B cell (primary cell): ENCODE results near the gene ATG7. TPM values are rescaled to one million over a fixed set of nuclear protein-coding genes. Genes with fewer than 3 reads are reported as not detected.

Source experiments
- ATAC-seq: fragments of 200-7000 bp; cut with Tn5 transposase; one replicate; pipeline ENCODE4 v1.10.0; 2021; ENCODE audit warnings: low read depth, mild to moderate bottlenecking, moderate number of reproducible peaks, moderate library complexity
- CTCF ChIA-PET: fragments of 350-600 bp; sonication (Branson Sonifier 250); formaldehyde crosslinking; loops from one replicate; lab custom pipeline; 2021; ENCODE audit warnings: antibody characterized with exemption, inconsistent platforms; lab: Charles Lee
- POLR2A ChIA-PET: fragments of 350-600 bp; sonication (Branson Sonifier 250); formaldehyde crosslinking; loops from one replicate; lab custom pipeline; 2021; ENCODE audit warnings: antibody characterized with exemption; lab: Charles Lee
- DNase-seq: peaks from one replicate; pipeline ENCODE4 v3.0.0; 2013
- H2AFZ ChIP-seq: 2 replicates; pipeline ENCODE4 v1.6.1; 2012; ENCODE audit warnings: mild to moderate bottlenecking, low read depth, low read length; ENCODE audit not compliant: insufficient read depth, poor library complexity, severe bottlenecking
- H3K27ac ChIP-seq, 2 donors: 1 replicate in 1 of 2; 2 replicates in 1 of 2; pipeline ENCODE4 v1.5.1; 2012 to 2013; ENCODE audit warnings: low read length in 2 of 2, mild to moderate bottlenecking in 2 of 2, moderate library complexity in 1 of 2
- H3K27me3 ChIP-seq, 4 experiments: fragments of 200-600 bp in 1 of 4; sonication (generic) in 1 of 4; replicated peaks in 1 of 4; 1 replicate in 2 of 4; 2 replicates in 2 of 4; pipeline versions ENCODE4 v1.6.1 to v1.7.0; 2013 to 2016; ENCODE audit warnings: low read length in 3 of 4, mild to moderate bottlenecking in 2 of 4, mixed read lengths in 1 of 4, moderate library complexity in 1 of 4; ENCODE audit not compliant: insufficient read depth in 4 of 4, control insufficient read depth in 3 of 4; ENCODE audit errors: control extremely low read depth in 1 of 4
- H3K36me3 ChIP-seq, 2 experiments: replicated peaks in 1 of 2; 1 replicate in 1 of 2; 2 replicates in 1 of 2; pipeline versions ENCODE4 v1.6.1 to v1.7.1; 2013; ENCODE audit warnings: low read length in 1 of 2; ENCODE audit not compliant: insufficient read depth in 2 of 2, control insufficient read depth in 1 of 2; ENCODE audit errors: control extremely low read depth in 1 of 2, extremely low read depth in 1 of 2
- H3K4me1 ChIP-seq, 2 donors: fragments of 200-600 bp in 1 of 2; sonication (generic) in 1 of 2; 1 replicate in 1 of 2; 2 replicates in 1 of 2; pipeline versions ENCODE4 v1.5.1 to v1.6.1; 2013 to 2017; ENCODE audit warnings: low read length in 2 of 2; ENCODE audit not compliant: control insufficient read depth in 2 of 2, insufficient read depth in 2 of 2
- H3K4me2 ChIP-seq: replicated peaks from 2 replicates; pipeline ENCODE3; 2012; ENCODE audit warnings: mild to moderate bottlenecking, low read depth, low read length; ENCODE audit not compliant: poor library complexity, severe bottlenecking
- H3K4me3 ChIP-seq, 5 experiments: fragments of 200-600 bp in 1 of 5; sonication (generic) in 1 of 5; 1 replicate in 3 of 5; 2 replicates in 2 of 5; pipeline versions ENCODE4 v1.5.1 to v1.7.0; 2011 to 2016; ENCODE audit warnings: low read length in 4 of 5, mild to moderate bottlenecking in 4 of 5, low read depth in 2 of 5, control low read depth in 1 of 5, moderate library complexity in 1 of 5; ENCODE audit not compliant: insufficient read depth in 1 of 5; ENCODE audit errors: control extremely low read depth in 1 of 5, extremely low read depth in 1 of 5
- H3K79me2 ChIP-seq: fragments of 200-600 bp; sonication (generic); one replicate; pipeline ENCODE4 v1.6.0; 2016; ENCODE audit warnings: low read length; ENCODE audit not compliant: control insufficient read depth, insufficient read depth
- H3K9ac ChIP-seq: fragments of 200-600 bp; sonication (generic); 2 replicates; pipeline ENCODE4 v1.6.1; 2017; ENCODE audit warnings: mild to moderate bottlenecking, low read length, moderate library complexity
- H3K9me3 ChIP-seq, 3 donors: one replicate each; pipeline versions ENCODE4 v1.6.1 to v1.7.1; 2013; ENCODE audit warnings: low read length in 2 of 3; ENCODE audit not compliant: control insufficient read depth in 2 of 3, insufficient read depth in 1 of 3; ENCODE audit errors: control extremely low read depth in 1 of 3
- H4K20me1 ChIP-seq: 2 replicates; pipeline ENCODE4 v1.6.0; 2012; ENCODE audit warnings: mild to moderate bottlenecking, low read length; ENCODE audit not compliant: insufficient read depth, control insufficient read depth, poor library complexity, severe bottlenecking
- H3K27ac Mint-ChIP-seq: one replicate; pipeline ENCODE4 v1.8.0; 2021; ENCODE audit warnings: mixed read lengths
- H3K27me3 Mint-ChIP-seq: one replicate; pipeline ENCODE4 v1.8.0; 2021; ENCODE audit warnings: mixed read lengths
- H3K4me1 Mint-ChIP-seq: one replicate; pipeline ENCODE4 v1.8.0; 2021; ENCODE audit warnings: mixed read lengths
- H3K4me3 Mint-ChIP-seq: one replicate; pipeline ENCODE4 v1.8.0; 2021; ENCODE audit warnings: mixed read lengths
- H3K9me3 Mint-ChIP-seq: one replicate; pipeline ENCODE4 v1.8.0; 2022; ENCODE audit warnings: mixed read lengths; ENCODE audit not compliant: insufficient read depth
- CTCF ChIP-seq: fragments of 200-600 bp; IDR thresholded peaks from one replicate; pipeline ENCODE4 v1.8.0; 2022; ENCODE audit warnings: antibody characterized with exemption, mild to moderate bottlenecking
- EZH2 ChIP-seq: IDR thresholded peaks from 2 replicates; pipeline ENCODE4 v1.6.1; 2012; ENCODE audit warnings: borderline replicate concordance, low read depth, mild to moderate bottlenecking, moderate library complexity, low read length; ENCODE audit not compliant: insufficient read depth, poor library complexity, severe bottlenecking
- WGBS: methylation state at CpG from one replicate; pipeline ENCODE4 v1.1.5; 2013; ENCODE audit warnings: missing lambda C conversion rate; ENCODE audit not compliant: insufficient coverage; 5-methylcytosine and 5-hydroxymethylcytosine counted together
- intact Hi-C: fragments of 100-400 bp; cut with micrococcal nuclease; formaldehyde crosslinking; loops from one replicate; pipeline ENCODE4 v1.10.0; 2022
- polyA plus RNA-seq: library from polyadenylated mRNA; depleted of rRNA; stranded (reverse); fragments of >200 nt; gene quantifications from 2 replicates; pipeline ENCODE4 v1.2.3, GENCODE V29; 2012
- total RNA-seq, 2 donors: library from RNA; stranded (reverse); fragments of 120-200 nt in 1 of 2; gene quantifications; 1 replicate in 1 of 2; 2 replicates in 1 of 2; pipeline versions ENCODE4 v1.2.3 to v1.2.4, GENCODE V29; 2013 to 2022

Gene ATG7
- total and polyA plus RNA-seq, 2 donors (not counting 1 experiment from before 2014, with no cell fraction given), result 13.9 to 66.4 TPM

DNA sequence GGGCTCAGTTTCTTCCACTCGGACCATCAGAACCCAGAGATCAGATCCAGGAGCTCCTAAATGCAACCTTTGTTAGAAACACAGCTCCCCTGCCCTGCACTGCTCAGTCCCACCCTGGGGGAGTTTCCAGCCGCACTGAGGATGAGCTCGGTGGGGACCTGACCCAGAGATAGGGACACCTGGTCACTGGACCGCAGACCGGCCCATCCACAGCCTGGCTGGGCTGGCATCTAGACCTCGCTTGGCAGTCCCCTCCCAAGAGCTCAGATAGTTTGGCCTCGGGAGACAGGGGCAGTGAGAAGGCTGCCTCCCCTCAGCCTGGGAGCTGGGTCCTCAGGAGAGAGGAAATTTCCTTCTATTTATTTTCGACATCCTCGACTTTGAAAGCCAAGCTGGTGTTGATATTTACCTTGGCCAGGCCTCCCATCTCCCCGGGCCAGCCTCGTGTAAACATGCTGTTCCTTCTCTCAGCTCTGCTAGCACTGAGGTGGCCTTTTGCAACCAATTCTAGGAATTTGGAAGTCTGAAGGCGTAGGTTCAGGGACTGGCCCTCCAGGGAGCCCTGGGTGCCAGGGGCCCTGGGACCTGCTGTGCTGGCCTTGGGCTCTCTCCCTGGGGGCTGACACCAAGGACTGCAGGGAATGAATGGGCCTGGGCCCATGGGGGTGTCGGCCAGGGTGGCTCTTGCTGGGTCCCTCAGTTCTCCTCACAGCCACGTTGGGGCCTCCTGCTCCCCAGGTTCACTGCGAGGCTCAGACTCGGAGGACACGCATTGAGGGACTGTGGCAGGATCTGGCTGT is 281.4 kb downstream of the ATG7 start:
- no peak overlapping the region for H3K27ac Mint-ChIP-seq
- Histone ChIP-seq H4K20me1 (no peaks in the 10 kb centered on the region), H3K79me2 (no peaks in the 10 kb centered on the region), H3K4me1 (peaks cover 4 to 11% of the 10 kb centered on the region in 2 donors), H3K27me3 (no peaks in the 10 kb centered on the region), H3K4me3 (no peak overlapping the region), H3K4me2 (no peak overlapping the region), H3K36me3 (peaks cover 0 to 36% of the 10 kb centered on the region in 2 experiments), H3K9ac (no peak overlapping the region), H3K9me3 (peaks cover 0 to 3% (median 1%) of the 10 kb centered on the region in 3 donors), H3K27ac (no peak overlapping the region), H2AFZ (no peak overlapping the region)
- H3K4me1 Mint-ChIP-seq, result peaks cover 23% of the 10 kb centered on the region
- H3K9me3 Mint-ChIP-seq, result peaks cover 3% of the 10 kb centered on the region
- ChIA-PET CTCF (no interaction called here), POLR2A (no interaction called here)
- intact Hi-C loops, result no loop called here
- H3K4me3 Mint-ChIP-seq, result no peak overlapping the region
- DNase-seq, result no peak
- ATAC-seq, result no peak
- WGBS, result 94% methylated on average over 16 of the region's 17 CpGs
- TF ChIP-seq EZH2 (no peak), CTCF (no peak)
- H3K27me3 Mint-ChIP-seq, result no peaks in the 10 kb centered on the region

DNA sequence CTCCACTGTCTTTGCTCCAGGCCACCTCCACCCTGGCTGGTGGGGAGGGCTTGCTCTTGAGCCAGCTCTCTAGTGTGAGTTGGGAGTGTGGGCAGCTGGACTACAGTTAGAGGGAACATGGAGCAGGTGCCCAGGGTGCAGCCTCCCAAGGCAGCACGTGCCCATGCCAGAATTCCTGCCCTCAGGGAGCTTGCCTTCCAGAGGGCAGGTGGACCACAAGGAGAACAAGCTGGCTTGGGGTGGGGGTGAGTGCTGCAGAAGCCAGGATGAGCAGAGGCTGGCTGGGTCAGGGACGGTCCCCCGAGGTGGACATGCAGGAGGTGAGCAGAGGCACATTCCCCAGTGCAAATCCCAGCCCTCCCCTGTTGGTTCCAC is 282.0 kb downstream of the ATG7 start:
- Histone ChIP-seq H3K9ac (no peak overlapping the region), H3K4me1 (peaks cover 4 to 10% of the 10 kb centered on the region in 2 donors), H3K4me2 (no peak overlapping the region), H3K4me3 (no peak overlapping the region), H3K9me3 (peaks cover 0 to 3% (median 1%) of the 10 kb centered on the region in 3 donors), H2AFZ (no peak overlapping the region), H3K27me3 (no peaks in the 10 kb centered on the region), H4K20me1 (no peaks in the 10 kb centered on the region), H3K36me3 (peaks cover 0 to 36% of the 10 kb centered on the region in 2 experiments), H3K27ac (no peak overlapping the region), H3K79me2 (no peaks in the 10 kb centered on the region)
- Mint-ChIP-seq H3K27ac (no peak overlapping the region), H3K4me3 (no peak overlapping the region), H3K9me3 (peaks cover 3% of the 10 kb centered on the region), H3K27me3 (no peaks in the 10 kb centered on the region), H3K4me1 (peaks cover 19% of the 10 kb centered on the region)
- WGBS, result 100% methylated on average over 3 of the region's 3 CpGs
- intact Hi-C loops, result no loop called here
- ChIA-PET CTCF (no interaction called here), POLR2A (interaction anchor here (0.6 kb wide), 1 partner anchor 29 kb away, joined by 3 read pairs; no protein-coding TSS in a partner anchor)
- ATAC-seq (no peak), DNase-seq (no peak)
- TF ChIP-seq CTCF (no peak), EZH2 (no peak)
